Esophagus squamous epithelium (tissue), 5 donors: ENCODE measurements around the gene ANKS1B. TPM values are rescaled to one million over a fixed set of nuclear protein-coding genes. Genes with fewer than 3 reads are reported as not detected.
"Not testable (repeated sequence)": the region's sequence is repeated elsewhere in the genome, so short reads cannot be mapped to it uniquely, and the experiment has no call there.

ENCODE experiments used
- DNase-seq: peaks from one replicate; lab custom pipeline; 2025; lab: John Stamatoyannopoulos, UW
- H3K27ac ChIP-seq, 4 donors: fragments of 200-600 bp; sonication (generic); one replicate each; pipeline ENCODE4 v1.5.1; 2016 to 2019; ENCODE audit warnings: mild to moderate bottlenecking in 1 of 4
- H3K27me3 ChIP-seq, 4 donors: fragments of 200-600 bp; sonication (generic); 1 replicate in 3 of 4; 2 replicates in 1 of 4; pipeline versions ENCODE4 v1.5.1 to v1.6.0; 2017 to 2021; ENCODE audit warnings: antibody characterized with exemption in 1 of 4
- H3K36me3 ChIP-seq, 3 donors: fragments of 200-600 bp; sonication (generic); one replicate each; pipeline ENCODE4 v1.5.1; 2016 to 2019
- H3K4me1 ChIP-seq, 3 donors: fragments of 200-600 bp; sonication (generic); one replicate each; pipeline ENCODE4 v1.5.1; 2017 to 2019
- H3K4me3 ChIP-seq, 4 donors: fragments of 200-600 bp; sonication (generic); 1 replicate in 3 of 4; 2 replicates in 1 of 4; pipeline ENCODE4 v1.5.1; 2016 to 2019; ENCODE audit warnings: mild to moderate bottlenecking in 2 of 4, moderate library complexity in 1 of 4
- H3K9me3 ChIP-seq, 3 donors: fragments of 200-600 bp; sonication (generic); one replicate each; pipeline ENCODE4 v1.5.1; 2016 to 2019
- POLR2A ChIP-seq, 4 donors: fragments of 450-650 bp; IDR thresholded peaks; one replicate each; pipeline ENCODE4 v1.6.1; 2017; ENCODE audit warnings: antibody characterized with exemption in 4 of 4, mild to moderate bottlenecking in 4 of 4, moderate library complexity in 3 of 4
- WGBS, 2 donors: methylation state at CpG; one replicate each; pipeline ENCODE4 v1.1.5; 2018; 5-methylcytosine and 5-hydroxymethylcytosine counted together
- intact Hi-C: fragments of 100-400 bp; cut with DNase I; formaldehyde crosslinking; loops from one replicate; pipeline ENCODE4 v1.15.0; 2022
- total RNA-seq, 4 donors: library from RNA; depleted of rRNA; stranded (reverse); fragments of >200 nt; gene quantifications; one replicate each; pipeline ENCODE4 v1.1.0, GENCODE V29; 2016
- TF ChIP-seq, protein P1 (sequence below), 6 experiments: fragments of 450-650 bp in 4 of 6; fragments of 200-600 bp in 2 of 6; sonication (generic) in 2 of 6; IDR thresholded peaks; one replicate each; pipeline ENCODE4 v1.5.1; 2016 to 2019; ENCODE audit warnings: antibody characterized with exemption in 6 of 6, mild to moderate bottlenecking in 4 of 6, moderate library complexity in 4 of 6
- donor health status: DM: yes; HTN: yes; CAD: no.

The ANKS1B gene
- total RNA-seq, 4 donors from 2014 or later = 1.6 to 15.8 (median 8.1) TPM

DNA sequence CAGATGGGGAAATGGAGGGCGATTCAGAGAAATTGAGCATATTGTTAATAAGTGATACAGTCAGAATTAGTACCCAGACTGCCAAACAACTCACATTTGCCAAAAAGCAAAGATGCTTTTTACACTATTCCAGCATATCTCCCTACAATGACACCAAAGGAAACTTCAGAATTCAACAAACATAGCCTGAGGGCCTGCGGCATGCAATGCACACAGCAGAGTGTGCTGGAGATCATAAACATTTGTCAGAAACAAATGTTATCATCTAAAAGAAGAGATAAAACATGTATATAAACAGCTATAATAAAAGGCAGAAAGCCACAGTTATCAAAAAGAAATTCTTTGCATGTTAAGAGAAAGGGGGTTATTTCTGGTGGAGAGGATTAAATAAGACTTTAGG lies 357.3 kb downstream of the ANKS1B start:
- WGBS, 2 donors = 74 to 77% methylated on average over 2 of the region's 2 CpGs
- Histone ChIP-seq H3K4me3 (no peak overlapping the region), H3K36me3 (no peaks in the 10 kb centered on the region), H3K27me3 (no peaks in the 10 kb centered on the region), H3K4me1 (no peaks in the 10 kb centered on the region), H3K9me3 (no peaks in the 10 kb centered on the region), H3K27ac (no peak overlapping the region)
- TF ChIP-seq POLR2A (IDR thresholded peaks at IDR 0.05) = no peak
- TF ChIP-seq, protein P1, sequence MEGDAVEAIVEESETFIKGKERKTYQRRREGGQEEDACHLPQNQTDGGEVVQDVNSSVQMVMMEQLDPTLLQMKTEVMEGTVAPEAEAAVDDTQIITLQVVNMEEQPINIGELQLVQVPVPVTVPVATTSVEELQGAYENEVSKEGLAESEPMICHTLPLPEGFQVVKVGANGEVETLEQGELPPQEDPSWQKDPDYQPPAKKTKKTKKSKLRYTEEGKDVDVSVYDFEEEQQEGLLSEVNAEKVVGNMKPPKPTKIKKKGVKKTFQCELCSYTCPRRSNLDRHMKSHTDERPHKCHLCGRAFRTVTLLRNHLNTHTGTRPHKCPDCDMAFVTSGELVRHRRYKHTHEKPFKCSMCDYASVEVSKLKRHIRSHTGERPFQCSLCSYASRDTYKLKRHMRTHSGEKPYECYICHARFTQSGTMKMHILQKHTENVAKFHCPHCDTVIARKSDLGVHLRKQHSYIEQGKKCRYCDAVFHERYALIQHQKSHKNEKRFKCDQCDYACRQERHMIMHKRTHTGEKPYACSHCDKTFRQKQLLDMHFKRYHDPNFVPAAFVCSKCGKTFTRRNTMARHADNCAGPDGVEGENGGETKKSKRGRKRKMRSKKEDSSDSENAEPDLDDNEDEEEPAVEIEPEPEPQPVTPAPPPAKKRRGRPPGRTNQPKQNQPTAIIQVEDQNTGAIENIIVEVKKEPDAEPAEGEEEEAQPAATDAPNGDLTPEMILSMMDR (IDR thresholded peaks at IDR 0.05) = no peak
- intact Hi-C loops = no loop called here
- DNase-seq = no peak

DNA sequence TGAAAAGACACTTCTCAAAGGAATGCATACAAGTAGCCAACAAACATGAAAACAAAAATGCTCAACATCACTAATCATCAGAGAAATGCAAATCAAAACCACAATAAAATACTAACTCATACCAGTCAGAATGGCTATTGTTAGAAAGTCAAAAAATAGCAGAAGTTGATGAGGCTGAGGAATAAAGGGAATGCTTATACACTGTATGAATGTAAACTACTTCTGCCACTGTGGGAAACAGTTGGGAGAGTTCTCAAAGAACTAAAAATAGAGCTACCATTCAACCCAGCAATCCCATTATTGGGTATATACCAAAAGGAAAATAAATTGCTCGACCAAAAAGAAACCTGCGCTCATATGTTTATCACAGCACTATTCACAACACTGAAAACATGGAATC lies 360.1 kb downstream of the ANKS1B start:
- H3K27me3 ChIP-seq, H3K27ac ChIP-seq, H3K4me1 ChIP-seq, intact Hi-C loops, DNase-seq, H3K4me3 ChIP-seq, H3K36me3 ChIP-seq: not testable (repeated sequence)
- WGBS, 2 donors = 88 to 96% methylated on average over 2 of the region's 2 CpGs
- peaks cover 0 to 16% (median 1%) of the 10 kb centered on the region in 3 donors for H3K9me3 ChIP-seq

DNA sequence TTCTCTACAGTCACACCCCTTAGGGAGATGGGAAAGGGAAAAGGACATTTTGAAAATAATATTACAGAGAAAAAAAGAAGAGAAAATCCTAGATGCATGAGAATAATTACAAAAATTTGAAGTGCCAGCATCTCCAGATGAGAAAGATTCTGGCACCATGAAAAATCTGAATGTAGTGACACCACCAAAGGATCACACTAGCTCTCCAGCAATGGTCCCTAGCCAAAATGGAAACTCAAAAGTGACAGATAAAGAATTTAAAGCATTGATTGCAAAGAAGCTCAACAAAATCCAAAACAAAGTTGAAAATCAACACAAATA lies 364.6 kb downstream of the ANKS1B start:
- intact Hi-C loops = no loop called here
- TF ChIP-seq, protein P1 (IDR thresholded peaks at IDR 0.05) = no peak
- no peak for TF ChIP-seq POLR2A (IDR thresholded peaks at IDR 0.05)
- Histone ChIP-seq H3K27me3 (no peaks in the 10 kb centered on the region), H3K4me3 (no peak overlapping the region), H3K4me1 (no peaks in the 10 kb centered on the region), H3K9me3 (peaks cover 0 to 30% (median 7%) of the 10 kb centered on the region in 3 donors), H3K36me3 (no peaks in the 10 kb centered on the region), H3K27ac (no peak overlapping the region)
- no peak for DNase-seq

DNA sequence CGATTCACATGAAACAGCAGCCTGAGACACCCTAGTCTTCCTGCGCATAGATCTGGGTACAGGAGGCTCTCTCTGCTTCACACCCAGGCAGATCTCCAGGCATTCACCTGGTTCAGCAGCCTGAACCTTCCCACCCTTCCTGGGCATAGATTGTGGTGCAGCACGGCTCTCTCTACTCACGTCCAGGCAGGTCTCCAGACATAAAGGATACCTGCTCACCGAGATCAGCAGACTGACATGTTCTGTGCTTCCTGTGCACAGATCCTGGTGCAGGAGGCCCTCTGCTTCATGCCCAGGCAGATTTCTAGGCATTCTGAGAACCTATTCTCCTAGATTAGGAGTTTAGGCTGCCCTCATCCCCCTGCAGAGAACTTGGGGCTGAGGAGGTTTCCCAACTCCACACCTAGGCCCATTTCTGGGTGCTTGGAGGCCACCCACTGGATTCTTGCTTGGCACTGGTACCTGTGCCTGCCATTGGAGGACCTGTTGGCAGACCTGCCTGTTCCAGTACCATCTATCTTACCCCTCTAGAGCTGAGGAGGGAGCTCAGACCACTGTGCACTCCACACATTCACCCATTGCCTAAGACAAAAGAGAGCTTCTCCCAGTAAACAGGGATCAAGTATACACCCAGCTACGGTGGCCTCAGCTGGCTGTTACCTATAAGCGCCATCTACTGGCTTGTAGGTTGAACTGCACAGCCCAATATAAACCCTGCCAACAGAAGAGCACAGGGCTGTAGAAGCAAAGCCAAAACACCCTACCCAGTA lies 365.2 kb downstream of the ANKS1B start:
- no peaks in the 10 kb centered on the region for H3K36me3 ChIP-seq
- H3K27ac ChIP-seq = no peak overlapping the region
- H3K9me3 ChIP-seq = peaks cover 0 to 30% (median 7%) of the 10 kb centered on the region in 3 donors
- intact Hi-C loops = no loop called here
- no peak for TF ChIP-seq POLR2A (IDR thresholded peaks at IDR 0.05)
- TF ChIP-seq, protein P1 (IDR thresholded peaks at IDR 0.05) = peak in 3 of 6 experiments; percentile 36 to 75 (median 46)
- DNase-seq = no peak
- H3K4me3 ChIP-seq = no peak overlapping the region
- 42 to 70% methylated on average over 4 to 7 of the region's 7 CpGs for WGBS, 2 donors
- H3K27me3 ChIP-seq = no peaks in the 10 kb centered on the region
- no peaks in the 10 kb centered on the region for H3K4me1 ChIP-seq

DNA sequence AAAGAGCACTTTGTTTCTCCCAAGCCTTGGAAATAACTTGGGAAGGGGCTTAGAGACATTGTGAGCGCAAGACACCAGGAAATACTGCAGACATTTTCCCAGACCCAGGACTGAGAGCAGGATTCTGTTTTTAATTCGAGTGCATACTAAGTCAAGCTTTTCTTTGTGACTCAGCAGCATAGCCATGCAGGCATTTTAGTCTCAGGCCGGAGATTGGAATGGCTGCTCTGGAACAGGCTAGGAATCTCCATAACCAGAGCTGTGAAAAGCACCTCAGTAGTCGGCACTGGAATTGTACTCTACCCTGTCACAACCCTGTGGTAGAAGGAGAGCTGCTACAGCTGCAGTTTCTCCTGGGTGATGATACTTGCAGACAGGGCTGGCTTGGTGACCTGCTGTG lies 366.1 kb downstream of the ANKS1B start:
- H3K27me3 ChIP-seq = no peaks in the 10 kb centered on the region
- DNase-seq = no peak
- no peak overlapping the region for H3K4me3 ChIP-seq
- H3K4me1 ChIP-seq = no peaks in the 10 kb centered on the region
- no peak overlapping the region for H3K27ac ChIP-seq
- no peaks in the 10 kb centered on the region for H3K36me3 ChIP-seq
- peaks cover 0 to 30% (median 7%) of the 10 kb centered on the region in 3 donors for H3K9me3 ChIP-seq
- TF ChIP-seq, protein P1 (IDR thresholded peaks at IDR 0.05) = no peak
- TF ChIP-seq POLR2A (IDR thresholded peaks at IDR 0.05) = no peak
- WGBS, 2 donors = 70 to 89% methylated on average over 3 to 4 of the region's 4 CpGs
- intact Hi-C loops = no loop called here
